H1 (cell line): ENCODE results near the gene PTEN. TPM values are rescaled to one million over a fixed set of nuclear protein-coding genes. Genes with fewer than 3 reads are reported as not detected.
"Not testable (repeated sequence)": the region's sequence is repeated elsewhere in the genome, so short reads cannot be mapped to it uniquely, and the experiment has no call there.

ENCODE experiments used
- CTCF ChIA-PET: fragments of 300-600 bp; sonication (Branson Sonifier 250); formaldehyde crosslinking; loops from one replicate; lab custom pipeline; 2021; ENCODE audit not compliant: partially characterized antibody; lab: Charles Lee
- POLR2A ChIA-PET: fragments of 300-600 bp; sonication (Branson Sonifier 250); formaldehyde crosslinking; loops from one replicate; lab custom pipeline; 2021; ENCODE audit warnings: inconsistent platforms; ENCODE audit not compliant: partially characterized antibody; lab: Charles Lee
- DNase-seq, 2 experiments: peaks; one replicate each; pipeline versions ENCODE4 v3.0.0 to v3.0.0-alpha.2; 2010 to 2022; ENCODE audit warnings: low spot score in 2 of 2, low read depth in 1 of 2, mixed read lengths in 1 of 2
- FAIRE-seq: peaks from 2 replicates; lab custom pipeline; 2011; peaks lifted over from hg19 to GRCh38; lab: Jason Lieb, UNC
- H2AFZ ChIP-seq: 2 replicates; pipeline ENCODE4 v1.8.1; 2012; ENCODE audit warnings: low read length, inconsistent platforms
- H2AK5ac ChIP-seq: 2 replicates; pipeline ENCODE4 v1.6.1; 2013; ENCODE audit warnings: low read depth, low read length
- H2BK120ac ChIP-seq: replicated peaks from 2 replicates; pipeline ENCODE3; 2013; ENCODE audit warnings: low read depth, low read length, inconsistent platforms
- H2BK12ac ChIP-seq: 2 replicates; pipeline ENCODE4 v1.6.1; 2013; ENCODE audit warnings: low read depth, low read length
- H2BK15ac ChIP-seq: 2 replicates; pipeline ENCODE4 v1.6.1; 2013; ENCODE audit warnings: low read length
- H2BK20ac ChIP-seq: 2 replicates; pipeline ENCODE4 v1.6.1; 2013; ENCODE audit warnings: low read length
- H2BK5ac ChIP-seq: 2 replicates; pipeline ENCODE4 v1.6.1; 2013; ENCODE audit warnings: low read depth, low read length
- H3K14ac ChIP-seq: 2 replicates; pipeline ENCODE4 v1.6.1; 2013; ENCODE audit warnings: inconsistent platforms; ENCODE audit not compliant: insufficient read length
- H3K18ac ChIP-seq: 2 replicates; pipeline ENCODE4 v1.6.1; 2013; ENCODE audit warnings: low read length; ENCODE audit errors: extremely low read depth
- H3K23ac ChIP-seq: 2 replicates; pipeline ENCODE4 v1.6.1; 2013; ENCODE audit warnings: inconsistent platforms; ENCODE audit not compliant: insufficient read length
- H3K23me2 ChIP-seq: 2 replicates; pipeline ENCODE4 v1.6.1; 2013; ENCODE audit warnings: low read depth, low read length
- H3K27ac ChIP-seq: 2 replicates; pipeline ENCODE4 v1.6.1; 2011; ENCODE audit warnings: low read depth, low read length, inconsistent platforms
- H3K27me3 ChIP-seq, 4 experiments: replicated peaks in 1 of 4; 1 replicate in 1 of 4; 2 replicates in 3 of 4; pipeline versions ENCODE4 v1.6.1 to v1.8.1; 2011 to 2013; ENCODE audit warnings: low read length in 3 of 4, mild to moderate bottlenecking in 3 of 4, inconsistent platforms in 2 of 4, mixed read lengths in 2 of 4, moderate library complexity in 1 of 4; ENCODE audit not compliant: control insufficient read depth in 3 of 4, insufficient read depth in 3 of 4; ENCODE audit errors: extremely low read depth in 1 of 4
- H3K36me3 ChIP-seq, 4 experiments: 2 replicates each; pipeline versions ENCODE4 v1.6.1 to v1.8.1; 2011 to 2013; ENCODE audit warnings: mild to moderate bottlenecking in 4 of 4, low read length in 3 of 4, moderate library complexity in 2 of 4, control low read depth in 1 of 4, inconsistent platforms in 1 of 4; ENCODE audit not compliant: insufficient read depth in 4 of 4, control insufficient read depth in 2 of 4
- H3K4ac ChIP-seq: replicated peaks from 2 replicates; pipeline ENCODE3; 2013; ENCODE audit warnings: low read length, low read depth, mixed read lengths, inconsistent platforms; ENCODE audit not compliant: insufficient read length
- H3K4me1 ChIP-seq, 4 experiments: replicated peaks in 1 of 4; 1 replicate in 1 of 4; 2 replicates in 3 of 4; pipeline versions ENCODE4 v1.6.1 to v1.8.1; 2011 to 2013; ENCODE audit warnings: low read length in 3 of 4, inconsistent platforms in 2 of 4, mixed read lengths in 1 of 4; ENCODE audit not compliant: insufficient read depth in 4 of 4, control insufficient read depth in 3 of 4
- H3K4me2 ChIP-seq, 2 experiments: 2 replicates each; pipeline versions ENCODE4 v1.6.1 to v1.8.1; 2011 to 2013; ENCODE audit warnings: low read depth in 2 of 2, low read length in 2 of 2, control low read depth in 1 of 2, inconsistent platforms in 1 of 2, mild to moderate bottlenecking in 1 of 2; ENCODE audit not compliant: insufficient read depth in 1 of 2
- H3K4me3 ChIP-seq, 4 experiments: fragments of 200-600, 300-600 bp in 1 of 4; sonication (generic), shearing (Covaris generic), sonication (Bioruptor Twin) in 1 of 4; 2 replicates each; pipeline versions ENCODE4 v1.5.1 to v1.8.1; 2011 to 2016; ENCODE audit warnings: low read length in 4 of 4, low read depth in 3 of 4, control low read depth in 2 of 4, inconsistent platforms in 2 of 4, mild to moderate bottlenecking in 2 of 4, mixed read lengths in 1 of 4, moderate library complexity in 1 of 4; ENCODE audit not compliant: insufficient read depth in 2 of 4; ENCODE audit errors: extremely low read depth in 1 of 4
- H3K56ac ChIP-seq: replicated peaks from 2 replicates; pipeline ENCODE3; 2013; ENCODE audit warnings: low read depth, mild to moderate bottlenecking, mixed read lengths, low read length, inconsistent platforms; ENCODE audit not compliant: insufficient read length
- H3K79me1 ChIP-seq: 2 replicates; pipeline ENCODE4 v1.6.1; 2013; ENCODE audit warnings: low read depth, low read length, control low read depth
- H3K79me2 ChIP-seq, 2 experiments: 2 replicates each; pipeline versions ENCODE4 v1.6.1 to v1.8.1; 2012 to 2013; ENCODE audit warnings: low read length in 2 of 2, mild to moderate bottlenecking in 2 of 2, inconsistent platforms in 1 of 2; ENCODE audit not compliant: insufficient read depth in 2 of 2, control insufficient read depth in 1 of 2
- H3K9ac ChIP-seq, 4 experiments: replicated peaks in 1 of 4; 1 replicate in 1 of 4; 2 replicates in 3 of 4; pipeline versions ENCODE4 v1.6.1 to v1.8.1; 2011 to 2013; ENCODE audit warnings: low read depth in 3 of 4, low read length in 3 of 4, control low read depth in 2 of 4, mild to moderate bottlenecking in 2 of 4, moderate library complexity in 2 of 4, inconsistent platforms in 1 of 4; ENCODE audit errors: extremely low read depth in 1 of 4
- H3K9me3 ChIP-seq, 2 experiments: 2 replicates each; pipeline versions ENCODE4 v1.6.1 to v1.8.1; 2012 to 2013; ENCODE audit warnings: mild to moderate bottlenecking in 2 of 2, moderate library complexity in 2 of 2, control low read depth in 1 of 2, inconsistent platforms in 1 of 2, low read depth in 1 of 2, low read length in 1 of 2, mixed read lengths in 1 of 2; ENCODE audit not compliant: insufficient read depth in 2 of 2
- H4K20me1 ChIP-seq, 2 experiments: replicated peaks in 1 of 2; 2 replicates each; pipeline versions ENCODE3 to v1.8.1; 2011 to 2013; ENCODE audit warnings: inconsistent platforms in 2 of 2, low read length in 2 of 2, mild to moderate bottlenecking in 1 of 2; ENCODE audit not compliant: insufficient read depth in 2 of 2, control insufficient read depth in 1 of 2
- H4K5ac ChIP-seq: 2 replicates; pipeline ENCODE4 v1.6.1; 2013; ENCODE audit warnings: low read length, low read depth, mixed read lengths, inconsistent platforms; ENCODE audit not compliant: insufficient read length
- H4K8ac ChIP-seq: 2 replicates; pipeline ENCODE4 v1.8.0; 2013; ENCODE audit warnings: mild to moderate bottlenecking, moderate library complexity, low read length, inconsistent platforms; ENCODE audit not compliant: insufficient read depth; ENCODE audit errors: extremely low read depth
- H4K91ac ChIP-seq: replicated peaks from 2 replicates; pipeline ENCODE3; 2013; ENCODE audit warnings: low read length, mixed read lengths, inconsistent platforms; ENCODE audit not compliant: insufficient read length
- WGBS, 2 experiments: shearing (Covaris generic) in 1 of 2; methylation state at CpG; one replicate each; pipeline versions ENCODE4 v1.1.6 to v1.1.7; 2013 to 2015; ENCODE audit warnings: low lambda C conversion rate in 2 of 2, mixed read lengths in 2 of 2, inconsistent platforms in 1 of 2, low coverage in 1 of 2, missing lambda C conversion rate in 1 of 2; ENCODE audit not compliant: insufficient replicate concordance in 2 of 2, insufficient coverage in 1 of 2, insufficient read length in 1 of 2; ENCODE audit errors: extremely low coverage in 1 of 2, missing lambda C conversion rate in 1 of 2; 5-methylcytosine and 5-hydroxymethylcytosine counted together
- polyA plus RNA-seq, 7 experiments: library from polyadenylated mRNA; depleted of rRNA in 3 of 7; stranded (reverse) in 5 of 7; unstranded in 2 of 7; fragments of >200 nt in 5 of 7; fragments of 200-250 nt in 2 of 7; gene quantifications; 1 replicate in 5 of 7; 2 replicates in 1 of 7; 4 replicates in 1 of 7; pipeline versions ENCODE4 v1.2.1 to v1.2.3, GENCODE V29; 2011 to 2013; ENCODE audit warnings: missing spikeins in 2 of 7, mixed read lengths in 2 of 7
- total RNA-seq: library from RNA; stranded (reverse); fragmentation: NEBNext Ultra II Directional; extraction: Animal tissue kit (Norgen Biotek cat#: 25700); gene quantifications from 2 replicates; pipeline ENCODE4 v1.2.1, GENCODE V29; 2021

The PTEN gene
- total and polyA plus RNA-seq, 2 of the 8 experiments (the other 6 are each of a cell fraction or from before 2014, with no cell fraction given), result 6.3 to 48.7 TPM

DNA sequence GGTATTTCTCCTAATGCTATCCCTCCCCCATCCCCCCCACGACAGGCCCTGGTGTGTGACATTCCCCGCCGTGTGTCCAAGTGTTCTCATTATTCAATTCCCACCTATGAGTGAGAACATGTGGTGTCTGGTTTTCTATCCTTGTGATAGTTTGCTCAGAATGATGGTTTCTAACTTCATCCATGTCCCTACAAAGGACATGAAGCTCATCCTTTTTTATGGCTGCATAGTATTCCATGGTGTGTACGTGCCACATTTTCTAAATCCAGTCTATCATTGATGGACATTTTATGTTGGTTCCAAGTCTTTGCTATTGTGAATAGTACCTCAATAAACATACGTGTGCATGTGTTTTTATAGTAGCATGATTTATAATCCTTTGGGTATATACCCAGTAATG lies 8.2 kb upstream of the PTEN start:
- H3K18ac ChIP-seq, H2AK5ac ChIP-seq, H2BK5ac ChIP-seq, H2AFZ ChIP-seq, H3K56ac ChIP-seq, DNase-seq, H4K91ac ChIP-seq, POLR2A ChIA-PET, H3K23ac ChIP-seq, H2BK20ac ChIP-seq, H3K9me3 ChIP-seq, H4K5ac ChIP-seq, H4K8ac ChIP-seq, H3K4me1 ChIP-seq, H2BK12ac ChIP-seq, H3K79me2 ChIP-seq, H4K20me1 ChIP-seq, H3K9ac ChIP-seq, FAIRE-seq, H3K27ac ChIP-seq, H3K36me3 ChIP-seq, H3K23me2 ChIP-seq, H2BK120ac ChIP-seq, H3K14ac ChIP-seq, H3K4ac ChIP-seq, H3K79me1 ChIP-seq, H3K27me3 ChIP-seq, H3K4me3 ChIP-seq, H3K4me2 ChIP-seq, CTCF ChIA-PET, H2BK15ac ChIP-seq: not testable (repeated sequence)
- 91% methylated on average over 5 of the region's 5 CpGs; no CpG with 5 or more reads in 1 of the 2 experiments for WGBS, 2 experiments

GRCh38 chr10:87855665-87856064 lies 7.8 kb upstream of the PTEN start:
- H2BK15ac ChIP-seq, H3K9me3 ChIP-seq, H4K8ac ChIP-seq, H3K36me3 ChIP-seq, H2BK12ac ChIP-seq, H2BK120ac ChIP-seq, H2BK20ac ChIP-seq, FAIRE-seq, H3K4me3 ChIP-seq, H4K20me1 ChIP-seq, H3K4me1 ChIP-seq, H3K14ac ChIP-seq, H3K27ac ChIP-seq, H3K56ac ChIP-seq, DNase-seq, H3K18ac ChIP-seq, H3K79me1 ChIP-seq, H3K23ac ChIP-seq, H2BK5ac ChIP-seq, POLR2A ChIA-PET, H2AK5ac ChIP-seq, H4K5ac ChIP-seq, H3K23me2 ChIP-seq, H3K9ac ChIP-seq, H3K4ac ChIP-seq, H2AFZ ChIP-seq, H3K4me2 ChIP-seq, H4K91ac ChIP-seq, H3K27me3 ChIP-seq, H3K79me2 ChIP-seq: not testable (repeated sequence)
- 100% methylated on average over 4 of the region's 4 CpGs; no CpG with 5 or more reads in 1 of the 2 experiments for WGBS, 2 experiments
- CTCF ChIA-PET, result interaction anchor here (0.7 to 1.2 kb wide), 2 partner anchors 164 to 259 kb away, joined by 3 read pairs; no protein-coding TSS in a partner anchor
